Effector memory CD4-positive, alpha-beta T cell (primary cell): ENCODE measurements around the gene ALDH1A1.

Experiments
- DNase-seq, 3 donors: peaks; one replicate each; pipeline ENCODE4 v3.0.0-alpha.2; 2020
- H3K27ac ChIP-seq: 2 replicates; pipeline ENCODE4 v1.7.0; 2013; ENCODE audit warnings: mild to moderate bottlenecking, low read length, moderate library complexity; ENCODE audit not compliant: insufficient read depth, poor library complexity, severe bottlenecking
- H3K27me3 ChIP-seq: replicated peaks from 2 replicates; pipeline ENCODE4 v1.7.0; 2013; ENCODE audit warnings: mild to moderate bottlenecking, low read length; ENCODE audit not compliant: insufficient read depth, control insufficient read depth, poor library complexity, severe bottlenecking
- H3K36me3 ChIP-seq: 2 replicates; pipeline ENCODE4 v1.7.0; 2013; ENCODE audit warnings: mild to moderate bottlenecking, low read length, moderate library complexity; ENCODE audit not compliant: control insufficient read depth, insufficient read depth
- H3K4me1 ChIP-seq: 2 replicates; pipeline ENCODE4 v1.7.0; 2013; ENCODE audit warnings: low read length, mild to moderate bottlenecking; ENCODE audit not compliant: control insufficient read depth, insufficient read depth, poor library complexity, severe bottlenecking
- H3K4me3 ChIP-seq: 2 replicates; pipeline ENCODE4 v1.7.0; 2013; ENCODE audit warnings: low read length, low read depth, mild to moderate bottlenecking; ENCODE audit not compliant: insufficient read depth, poor library complexity, severe bottlenecking
- H3K9me3 ChIP-seq: 2 replicates; pipeline ENCODE4 v1.7.0; 2013; ENCODE audit warnings: mild to moderate bottlenecking, low read length, moderate library complexity; ENCODE audit not compliant: control insufficient read depth

The ALDH1A1 gene

DNA sequence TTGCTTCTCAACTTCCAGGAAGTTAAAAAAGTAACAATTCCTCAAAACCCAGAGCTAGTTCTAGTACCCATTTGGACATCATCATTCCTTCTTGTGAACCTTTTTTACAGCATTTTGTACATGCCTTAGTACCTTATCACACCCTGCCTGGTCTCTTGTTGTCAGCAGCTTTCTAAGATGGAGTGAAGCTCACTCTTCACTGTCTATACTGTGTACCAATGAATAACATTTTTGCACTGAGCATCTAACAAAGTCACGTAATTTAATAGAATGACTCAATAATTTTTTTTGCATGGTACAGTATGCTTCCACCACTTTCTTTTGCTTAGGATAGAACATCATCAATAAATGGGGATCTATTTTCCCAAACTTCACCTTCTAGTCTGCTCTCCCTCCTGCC, 29.8 kb downstream of the ALDH1A1 start:
- no peaks in the 10 kb centered on the region for H3K4me1 ChIP-seq
- no peaks in the 10 kb centered on the region for H3K36me3 ChIP-seq
- H3K27ac ChIP-seq = no peak overlapping the region
- H3K9me3 ChIP-seq = no peaks in the 10 kb centered on the region
- no peak for DNase-seq
- H3K4me3 ChIP-seq = no peak overlapping the region
- H3K27me3 ChIP-seq = no peaks in the 10 kb centered on the region

DNA sequence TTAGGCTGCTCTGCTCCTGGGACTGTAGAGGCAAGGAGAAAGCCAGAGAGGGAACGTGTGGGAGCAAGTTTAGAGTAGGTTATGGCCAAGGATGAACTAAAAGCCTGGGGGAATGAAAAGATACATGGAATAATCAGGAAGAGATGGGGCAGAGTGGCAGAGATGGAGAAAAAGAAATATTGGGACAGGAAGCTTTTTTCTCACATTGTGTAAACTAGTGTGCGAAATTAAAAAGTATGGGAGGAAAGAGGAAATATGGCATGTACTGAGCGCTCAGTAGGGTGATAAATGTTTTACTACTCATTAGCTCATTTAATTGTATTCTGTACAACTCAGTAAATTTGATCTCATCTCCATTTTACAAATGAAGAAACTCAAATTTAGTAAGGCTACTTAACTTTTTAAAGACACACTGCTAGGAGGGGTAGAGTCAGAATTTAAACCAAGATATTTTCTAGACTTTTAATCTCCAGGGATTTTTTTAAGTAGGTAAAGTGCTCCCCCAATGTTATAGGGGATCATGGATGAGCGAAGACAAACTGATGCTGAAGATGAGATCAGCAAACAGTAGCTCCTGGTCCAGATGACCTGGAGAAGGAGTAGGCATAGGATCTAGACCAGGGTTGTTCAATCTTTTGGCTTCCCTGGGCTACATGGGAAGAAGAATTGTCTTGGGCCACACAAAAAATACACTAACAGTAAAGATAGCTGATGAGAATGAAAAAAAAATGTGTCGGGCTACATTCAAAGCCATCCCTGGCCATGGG, 30.8 kb downstream of the ALDH1A1 start:
- no peaks in the 10 kb centered on the region for H3K36me3 ChIP-seq
- H3K4me1 ChIP-seq = no peaks in the 10 kb centered on the region
- no peak overlapping the region for H3K27ac ChIP-seq
- H3K27me3 ChIP-seq = no peaks in the 10 kb centered on the region
- no peaks in the 10 kb centered on the region for H3K9me3 ChIP-seq
- H3K4me3 ChIP-seq = no peak overlapping the region
- no peak for DNase-seq

DNA sequence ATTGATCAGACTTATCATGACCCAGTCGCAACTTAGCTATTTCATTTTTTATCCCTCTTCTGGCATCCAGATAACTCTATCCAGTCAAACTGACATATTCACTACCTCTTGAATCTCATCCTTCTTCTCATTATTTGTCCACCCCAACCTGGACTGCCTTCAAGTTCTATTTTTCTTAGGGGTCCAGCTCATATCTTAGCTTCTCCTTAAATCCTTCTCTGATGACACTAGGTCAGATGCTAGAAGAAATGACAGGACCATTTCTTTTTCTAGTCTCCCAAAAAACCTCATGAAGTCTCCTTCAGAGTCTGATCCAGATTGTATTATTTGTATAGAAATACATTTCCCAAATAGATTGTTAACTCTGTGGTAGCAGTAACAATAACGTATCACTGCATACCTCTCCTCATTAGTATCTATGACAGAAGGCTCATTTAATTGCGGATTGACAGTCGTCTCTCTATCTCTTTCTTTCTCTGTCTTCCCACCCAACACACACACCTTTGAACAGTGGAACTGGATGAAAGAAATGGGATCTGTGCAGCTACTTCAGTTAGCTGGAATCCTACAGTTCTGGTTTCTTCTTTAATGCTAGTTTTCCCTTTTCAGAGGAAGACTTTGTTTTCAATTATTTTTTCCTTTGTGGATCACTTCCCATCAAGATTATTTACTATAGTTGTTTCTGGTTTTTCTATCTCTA, 33.5 kb downstream of the ALDH1A1 start:
- Histone ChIP-seq H3K4me3 (no peak overlapping the region), H3K36me3 (no peaks in the 10 kb centered on the region), H3K9me3 (no peaks in the 10 kb centered on the region), H3K27ac (no peak overlapping the region), H3K27me3 (no peaks in the 10 kb centered on the region), H3K4me1 (no peaks in the 10 kb centered on the region)
- no peak for DNase-seq

DNA sequence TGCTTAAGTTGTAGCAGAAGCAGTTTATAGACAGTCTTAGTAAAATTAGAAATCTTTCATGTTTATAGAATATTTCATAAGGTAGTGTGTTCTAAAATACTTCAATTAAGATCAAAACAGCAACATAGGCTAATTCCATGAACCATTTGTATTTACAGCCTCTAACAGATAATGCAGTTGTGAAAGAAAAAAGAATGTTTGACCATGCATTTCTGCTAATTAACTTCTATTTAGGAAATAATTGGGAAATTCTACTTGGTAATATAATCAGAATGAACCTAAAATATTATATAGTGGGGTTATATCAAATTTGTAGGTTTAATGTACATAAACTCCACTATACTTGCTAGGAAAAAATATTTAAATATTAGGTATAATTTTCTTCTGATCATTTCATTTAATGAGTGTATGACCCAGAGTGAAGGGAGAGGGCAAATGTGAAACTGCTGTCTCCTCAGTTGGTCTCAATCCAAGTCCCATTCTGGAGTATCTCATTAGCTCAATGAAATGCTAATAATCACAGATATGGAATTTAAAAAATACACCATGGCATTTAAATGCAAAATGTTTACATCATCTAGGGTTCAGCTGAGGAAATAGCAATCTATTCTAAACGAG, 34.9 kb downstream of the ALDH1A1 start:
- no peaks in the 10 kb centered on the region for H3K4me1 ChIP-seq
- H3K9me3 ChIP-seq = no peaks in the 10 kb centered on the region
- no peak overlapping the region for H3K4me3 ChIP-seq
- no peaks in the 10 kb centered on the region for H3K36me3 ChIP-seq
- no peaks in the 10 kb centered on the region for H3K27me3 ChIP-seq
- no peak for DNase-seq
- H3K27ac ChIP-seq = no peak overlapping the region

DNA sequence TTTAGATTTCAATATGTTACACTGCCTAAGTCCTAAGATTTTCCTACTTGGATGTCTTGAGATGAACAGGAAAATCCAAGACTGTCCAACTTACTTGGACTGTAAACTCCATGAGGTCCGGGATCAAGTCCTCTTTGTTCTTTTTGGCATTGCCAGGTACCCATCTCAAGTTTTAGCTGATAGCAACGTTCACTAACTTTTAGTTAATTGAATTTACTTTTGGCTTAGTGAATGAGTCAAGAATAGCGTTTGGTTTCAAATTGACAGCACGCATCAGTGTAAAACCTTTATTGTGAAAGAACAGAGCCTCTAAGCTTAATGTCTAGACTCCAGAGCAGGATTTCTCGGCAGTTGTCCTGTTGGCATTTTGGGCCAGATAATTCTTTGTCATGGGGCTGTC, 37.2 kb downstream of the ALDH1A1 start:
- H3K36me3 ChIP-seq = no peaks in the 10 kb centered on the region
- H3K27me3 ChIP-seq = no peaks in the 10 kb centered on the region
- no peaks in the 10 kb centered on the region for H3K4me1 ChIP-seq

DNA sequence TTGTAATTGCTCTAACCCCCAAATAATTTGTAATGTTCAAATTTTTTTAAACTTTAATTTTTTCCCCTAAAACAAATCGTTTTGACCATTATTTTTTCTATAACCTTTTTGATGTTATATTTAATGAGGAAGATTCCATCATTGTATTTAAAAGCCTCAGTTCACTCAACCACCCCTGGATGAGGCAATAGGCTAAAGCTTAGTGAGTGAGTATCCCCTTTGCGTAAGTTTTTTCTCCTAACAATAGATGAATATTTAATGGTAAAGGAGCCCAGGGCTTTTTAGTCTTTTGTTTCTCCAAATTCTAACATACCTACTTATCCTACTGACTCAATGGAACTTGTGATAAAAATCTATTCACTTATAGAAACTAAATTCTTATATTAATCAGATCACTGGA, 38.1 kb downstream of the ALDH1A1 start:
- no peak overlapping the region for H3K4me3 ChIP-seq
- no peak for DNase-seq
- no peaks in the 10 kb centered on the region for H3K27me3 ChIP-seq
- no peak overlapping the region for H3K27ac ChIP-seq
- H3K4me1 ChIP-seq = no peaks in the 10 kb centered on the region
- H3K36me3 ChIP-seq = no peaks in the 10 kb centered on the region
- H3K9me3 ChIP-seq = no peaks in the 10 kb centered on the region

More for the DNA sequence above, 37.2 kb downstream of the ALDH1A1 start:
- Histone ChIP-seq H3K9me3 (no peaks in the 10 kb centered on the region), H3K4me3 (no peak overlapping the region), H3K27ac (no peak overlapping the region)
- DNase-seq = no peak

DNA sequence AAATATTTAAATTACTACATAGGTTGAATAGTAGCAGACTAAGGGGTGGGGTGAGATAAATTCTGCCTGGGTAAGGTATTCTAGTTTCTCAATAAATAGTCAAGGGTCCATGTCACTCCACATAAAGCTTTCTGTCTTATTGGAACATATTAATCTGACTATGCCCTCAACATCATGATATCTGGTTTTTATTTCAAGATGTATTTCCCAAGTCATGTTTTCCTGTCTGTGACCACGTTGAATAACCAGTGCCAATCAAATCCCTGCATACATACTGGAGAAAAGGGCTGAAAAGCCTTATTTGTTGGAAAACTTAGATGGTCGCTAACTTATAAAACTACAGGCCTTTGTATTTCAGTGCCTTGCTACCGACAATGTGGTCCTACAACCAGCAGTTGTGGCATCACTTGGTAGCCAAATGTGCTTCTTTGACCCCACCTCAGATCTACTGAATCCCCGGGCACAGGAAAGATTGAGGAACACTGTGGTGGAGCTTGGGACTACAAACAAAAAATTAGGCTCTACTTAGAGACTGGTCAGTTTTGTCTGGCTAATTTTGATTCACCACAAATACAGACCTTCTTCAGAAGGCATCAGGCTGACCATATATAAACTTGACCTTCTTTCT, 39.4 kb downstream of the ALDH1A1 start:
- Histone ChIP-seq H3K4me3 (no peak overlapping the region), H3K36me3 (no peaks in the 10 kb centered on the region), H3K9me3 (no peaks in the 10 kb centered on the region), H3K4me1 (no peaks in the 10 kb centered on the region), H3K27ac (no peak overlapping the region), H3K27me3 (no peaks in the 10 kb centered on the region)
- no peak for DNase-seq

DNA sequence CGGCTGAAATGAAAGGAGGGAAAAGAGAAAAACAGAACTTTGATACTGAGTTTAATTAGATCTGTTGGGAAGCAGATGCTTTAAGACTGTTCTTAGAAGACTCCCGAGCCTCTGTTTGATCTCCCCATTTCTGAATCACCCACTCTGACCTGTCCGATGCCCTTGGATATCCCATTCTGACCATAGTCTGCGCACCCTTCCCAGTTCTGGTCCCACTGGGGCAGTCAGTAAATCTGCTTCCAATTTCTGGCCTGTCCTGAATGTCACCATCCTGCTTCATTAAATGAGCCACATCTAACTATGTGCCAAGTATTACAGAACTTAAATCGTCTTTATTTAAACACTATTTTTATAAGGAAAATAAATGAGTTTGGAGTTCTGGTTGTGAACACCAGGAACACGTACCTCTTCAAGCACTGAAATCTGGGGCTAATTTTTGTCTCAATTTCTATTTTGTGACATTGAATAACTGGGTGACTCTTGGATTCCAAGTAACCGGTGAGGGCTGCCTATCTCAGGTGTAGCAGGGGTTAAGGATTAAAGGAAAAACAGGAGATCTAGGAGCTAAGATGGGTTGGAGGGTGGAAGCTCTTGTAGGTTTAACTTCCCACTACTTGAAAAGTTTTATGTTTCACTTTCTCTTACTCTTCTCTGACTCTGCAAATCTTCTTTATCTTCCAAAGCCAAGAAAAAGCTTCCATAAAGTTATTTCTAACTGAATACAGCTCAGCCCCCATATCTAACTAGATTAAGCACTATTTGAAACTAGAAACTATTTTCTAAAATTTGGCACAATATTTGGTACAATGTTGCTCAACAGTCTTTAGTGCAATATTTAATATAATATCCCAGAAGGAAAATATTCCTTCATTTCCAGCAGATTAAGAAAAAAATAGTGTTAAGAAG, 40.1 kb downstream of the ALDH1A1 start:
- H3K4me1 ChIP-seq = no peaks in the 10 kb centered on the region
- H3K36me3 ChIP-seq = no peaks in the 10 kb centered on the region
- no peak overlapping the region for H3K4me3 ChIP-seq
- no peaks in the 10 kb centered on the region for H3K9me3 ChIP-seq
- no peak overlapping the region for H3K27ac ChIP-seq
- DNase-seq = no peak
- H3K27me3 ChIP-seq = no peaks in the 10 kb centered on the region

DNA sequence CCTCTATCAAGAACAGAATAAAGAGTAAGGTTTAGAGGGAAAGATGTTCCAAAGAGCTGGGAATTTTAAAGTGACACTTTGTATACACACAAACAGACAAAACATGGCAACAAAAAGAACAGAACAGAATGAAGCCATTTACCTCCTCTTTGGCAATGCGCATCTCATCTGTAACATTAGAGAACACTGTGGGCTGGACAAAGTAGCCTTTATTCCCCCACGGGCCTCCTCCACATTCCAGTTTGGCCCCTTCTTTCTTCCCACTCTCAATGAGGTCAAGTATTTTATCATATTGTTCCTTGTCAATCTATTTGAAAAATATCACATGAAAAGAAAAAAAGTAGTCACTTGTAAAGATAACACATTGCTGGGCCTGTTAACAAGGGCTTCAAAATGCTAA, 41.0 kb downstream of the ALDH1A1 start:
- H3K9me3 ChIP-seq = no peaks in the 10 kb centered on the region
- H3K4me3 ChIP-seq = no peak overlapping the region
- no peaks in the 10 kb centered on the region for H3K36me3 ChIP-seq
- H3K27ac ChIP-seq = no peak overlapping the region
- no peak for DNase-seq
- no peaks in the 10 kb centered on the region for H3K4me1 ChIP-seq
- no peaks in the 10 kb centered on the region for H3K27me3 ChIP-seq
